ENCODE results near the gene CCDC93.
A peak's percentile ranks its signal among the peaks of the same experiment; 100 is the strongest.
"Not testable (repeated sequence)": the region's sequence is repeated elsewhere in the genome, so short reads cannot be mapped to it uniquely, and the experiment has no call there.

CCDC93 gene

GRCh38 chr2:117953231-117953630 lies 60.6 kb downstream of the CCDC93 start:
- DNase-seq (ENCODE audit: low read depth), result no peak

- DNase-seq (ENCODE audit: low read depth), result no peak
Observed at GRCh38 chr2:117952701-117953100, 61.2 kb downstream of the CCDC93 start.

GRCh38 chr2:117952228-117952627 lies 61.6 kb downstream of the CCDC93 start:
- DNase-seq (ENCODE audit: low read depth), result no peak

GRCh38 chr2:117949806-117950205 lies 64.1 kb downstream of the CCDC93 start:
- no peak for DNase-seq (ENCODE audit: low read depth)

GRCh38 chr2:117948615-117949014 lies 65.3 kb downstream of the CCDC93 start:
- no peak for DNase-seq (ENCODE audit: low read depth)

- DNase-seq (ENCODE audit: low read depth), result no peak
Observed at GRCh38 chr2:117945296-117945695, 68.6 kb downstream of the CCDC93 start.

GRCh38 chr2:117944816-117945215 lies 69.1 kb downstream of the CCDC93 start:
- no peak for DNase-seq (ENCODE audit: low read depth)

- DNase-seq (ENCODE audit: low read depth), result no peak
Observed at GRCh38 chr2:117943013-117943672, 70.7 kb downstream of the CCDC93 start.

GRCh38 chr2:117942551-117942950 lies 71.3 kb downstream of the CCDC93 start:
- DNase-seq (ENCODE audit: low read depth), result no peak

GRCh38 chr2:117941693-117942092 lies 72.2 kb downstream of the CCDC93 start:
- no peak for DNase-seq (ENCODE audit: low read depth)

- no peak for DNase-seq (ENCODE audit: low read depth)
Observed at GRCh38 chr2:117940436-117940835, 73.4 kb downstream of the CCDC93 start.

- no peak for DNase-seq (ENCODE audit: low read depth)
Observed at GRCh38 chr2:117938611-117939010, 75.3 kb downstream of the CCDC93 start.

- DNase-seq (ENCODE audit: low read depth), result no peak
Observed at GRCh38 chr2:117936871-117937428, 76.9 kb downstream of the CCDC93 start.

GRCh38 chr2:117935954-117936353 lies 77.9 kb downstream of the CCDC93 start:
- no peak for DNase-seq (ENCODE audit: low read depth)

- DNase-seq (ENCODE audit: low read depth), result no peak
Observed at GRCh38 chr2:117935456-117935855, 78.4 kb downstream of the CCDC93 start.

- no peak for DNase-seq (ENCODE audit: low read depth)
Observed at GRCh38 chr2:117933884-117934354, 80.0 kb downstream of the CCDC93 start.

- no peak for DNase-seq (ENCODE audit: low read depth)
Observed at GRCh38 chr2:117931978-117932377, 81.9 kb downstream of the CCDC93 start.

GRCh38 chr2:117931266-117931665 lies 82.6 kb downstream of the CCDC93 start:
- no peak for DNase-seq (ENCODE audit: low read depth)

- DNase-seq (ENCODE audit: low read depth), result no peak
Observed at GRCh38 chr2:117930775-117931174, 83.1 kb downstream of the CCDC93 start.

GRCh38 chr2:117923471-117923870 lies 90.4 kb downstream of the CCDC93 start:
- not testable (repeated sequence) for DNase-seq (ENCODE audit: low read depth)

- DNase-seq (ENCODE audit: low read depth), result no peak
Observed at GRCh38 chr2:117921520-117921919, 92.3 kb downstream of the CCDC93 start.

GRCh38 chr2:117918608-117919007 lies 95.3 kb downstream of the CCDC93 start:
- DNase-seq (ENCODE audit: low read depth), result no peak

- peak; percentile 13 for DNase-seq (ENCODE audit: low read depth)
Observed at GRCh38 chr2:117917223-117917917, 96.5 kb downstream of the CCDC93 start.

Measured in amniotic epithelial cell (primary cell).